SK-N-SH treated with all-trans-retinoic acid at 6 μM for 48 hours (cell line): Measurements from ENCODE around the gene MLST8.

Experiments
- ESRRG ChIP-seq: fragments of 250-450 bp; sonication (Bioruptor Pico); IDR thresholded peaks from 2 replicates; pipeline ENCODE4 v1.6.1; 2021; ENCODE audit warnings: mild to moderate bottlenecking
- RARB ChIP-seq: fragments of 250-450 bp; sonication (Bioruptor Pico); IDR thresholded peaks from 2 replicates; pipeline ENCODE4 v1.8.0; 2021; ENCODE audit warnings: mild to moderate bottlenecking, moderate library complexity
- SNAI2 ChIP-seq: fragments of 250-450 bp; sonication (Bioruptor Pico); IDR thresholded peaks from 2 replicates; pipeline ENCODE4 v1.5.0; 2020; ENCODE audit warnings: mild to moderate bottlenecking, moderate library complexity
- TCF4 ChIP-seq: fragments of 250-450 bp; sonication (Bioruptor Pico); IDR thresholded peaks from 2 replicates; pipeline ENCODE4 v1.8.0; 2021; ENCODE audit warnings: mild to moderate bottlenecking, moderate library complexity, borderline replicate concordance
- ZNF8 ChIP-seq: fragments of 450-650 bp; formaldehyde crosslinking; IDR thresholded peaks from 2 replicates; pipeline ENCODE4 v1.5.0; 2020; ENCODE audit warnings: mild to moderate bottlenecking, moderate library complexity

- TF ChIP-seq RARB (CRISPR knock-in tag) = no peak
- TF ChIP-seq TCF4 = no peak
- no peak for TF ChIP-seq ZNF8 (CRISPR knock-in tag)
- TF ChIP-seq ESRRG (CRISPR knock-in tag) = no peak
- no peak for TF ChIP-seq SNAI2 (CRISPR knock-in tag)
Measured at GRCh38 chr16:2206420-2206779, 1.1 kb downstream of the MLST8 start.
